GM12892 (cell line): Measurements from ENCODE around the gene CXCL8.

Experiments used
- POLR2A ChIP-seq: IDR thresholded peaks from 2 replicates; pipeline ENCODE4 v1.6.1; 2011; ENCODE audit warnings: low read depth, low read length, control low read depth
- POLR2AphosphoS5 ChIP-seq: IDR thresholded peaks from 2 replicates; pipeline ENCODE4 v1.6.1; 2011; ENCODE audit warnings: low read depth, low read length, control low read depth

DNA sequence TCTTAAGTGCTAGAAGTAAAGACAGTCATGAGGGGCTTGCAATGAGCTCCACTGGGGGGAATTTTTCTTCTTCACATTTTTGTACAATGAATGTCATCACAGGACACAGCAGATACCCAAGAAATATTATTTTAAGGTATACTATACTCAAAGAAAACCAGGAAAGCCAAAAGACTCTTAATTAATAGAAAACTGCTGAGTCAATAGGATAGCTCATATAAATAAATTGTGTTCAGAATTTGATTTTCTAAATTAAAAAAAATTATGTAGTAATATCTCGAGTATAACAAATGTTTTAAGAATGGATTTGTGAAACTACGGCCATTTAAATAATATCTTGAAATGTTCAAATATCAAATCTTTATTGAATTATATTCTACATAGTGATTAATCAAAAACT, 25.7 kb upstream of the CXCL8 start:
- no peak for TF ChIP-seq POLR2AphosphoS5
- no peak for TF ChIP-seq POLR2A
